ENCODE measurements around the gene PSPC1.

DNA sequence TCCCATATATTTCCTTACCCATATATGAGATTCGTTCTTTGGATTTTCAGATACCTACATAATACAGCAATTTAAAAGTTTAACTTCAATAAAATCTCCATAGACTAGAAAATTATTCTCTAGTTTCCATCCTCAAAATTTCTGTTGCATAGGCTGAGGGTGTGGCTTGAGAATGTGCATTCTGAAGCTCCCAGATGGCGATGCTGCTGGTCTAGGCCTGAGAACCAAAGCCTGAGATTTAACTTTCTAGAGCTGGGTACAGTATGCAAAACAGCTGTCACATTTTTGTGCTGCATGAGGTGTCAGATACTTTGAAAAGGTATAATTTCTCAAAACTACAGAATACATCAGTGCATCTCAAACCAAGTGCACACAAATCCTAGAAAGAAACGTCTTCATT, 106.6 kb downstream of the PSPC1 start:
- TF ChIP-seq CTCF (IDR thresholded peaks at IDR 0.05) (no peak), POLR2A (IDR thresholded peaks at IDR 0.05) (no peak)
